GM12878 (cell line): ENCODE results near the gene CDCA7. TPM values are rescaled to one million over a fixed set of nuclear protein-coding genes. Genes with fewer than 3 reads are reported as not detected.
"Not testable (repeated sequence)": the region's sequence is repeated elsewhere in the genome, so short reads cannot be mapped to it uniquely, and the experiment has no call there.

Experiments used
- ATAC-seq: fragments of 200-7000 bp; cut with Tn5 transposase; 3 replicates; pipeline ENCODE4 v1.9.1; 2020; ENCODE audit warnings: mild to moderate bottlenecking, moderate library complexity
- BruUV-seq: library from RNA; stranded (reverse); fragments of 400-500 nt; replicated peaks from 2 replicates; lab custom pipeline; 2021; lab: Mats Ljungman, UMichigan
- CTCF ChIA-PET: fragments of 300-600 bp; sonication (Branson Sonifier 250); formaldehyde crosslinking; extraction: SDS; loops from one replicate; lab custom pipeline; 2021; ENCODE audit warnings: inconsistent platforms; lab: Yijun Ruan, JAX
- POLR2A ChIA-PET: fragments of 350-600 bp; formaldehyde crosslinking; extraction: SDS; loops from one replicate; lab custom pipeline; 2021; ENCODE audit warnings: inconsistent platforms; lab: Charles Lee
- RAD21 ChIA-PET: fragments of 300-600 bp; sonication (Branson Sonifier 250); formaldehyde crosslinking; loops from one replicate; lab custom pipeline; 2023; ENCODE audit warnings: antibody characterized with exemption; ENCODE audit not compliant: unreplicated experiment; lab: Charles Lee
- SMC1A ChIA-PET: fragments of 300-600 bp; sonication (Branson Sonifier 250); formaldehyde crosslinking; loops from one replicate; lab custom pipeline; 2023; ENCODE audit not compliant: unreplicated experiment, uncharacterized antibody; lab: Charles Lee
- DNase-seq: peaks from one replicate; pipeline ENCODE4 v3.0.0-alpha.2; 2011; ENCODE audit warnings: low read depth, low spot score
- FAIRE-seq: peaks from 3 replicates; lab custom pipeline; 2011; peaks lifted over from hg19 to GRCh38; lab: Jason Lieb, UNC
- H2AFZ ChIP-seq: 2 replicates; pipeline ENCODE4 v1.6.0; 2011; ENCODE audit warnings: low read depth, low read length, control low read depth; ENCODE audit not compliant: control insufficient read depth
- H3K27ac ChIP-seq: 2 replicates; pipeline ENCODE4 v1.5.1; 2011; ENCODE audit warnings: control low read depth; ENCODE audit not compliant: control insufficient read depth, insufficient read depth
- H3K27me3 ChIP-seq, 2 experiments: replicated peaks in 1 of 2; 2 replicates each; pipeline versions ENCODE4 v1.6.0 to v1.6.1; 2011; ENCODE audit warnings: low read length in 1 of 2; ENCODE audit not compliant: control insufficient read depth in 2 of 2, insufficient read depth in 2 of 2
- H3K36me3 ChIP-seq, 2 experiments: 2 replicates each; pipeline ENCODE4 v1.5.1; 2011; ENCODE audit warnings: low read length in 1 of 2; ENCODE audit not compliant: control insufficient read depth in 2 of 2, insufficient read depth in 2 of 2
- H3K4me1 ChIP-seq: 2 replicates; pipeline ENCODE4 v1.6.1; 2011; ENCODE audit warnings: mild to moderate bottlenecking, low read length, moderate library complexity, mixed read lengths; ENCODE audit not compliant: control insufficient read depth, insufficient read depth
- H3K4me2 ChIP-seq: 2 replicates; pipeline ENCODE4 v1.6.0; 2011; ENCODE audit warnings: control low read depth; ENCODE audit not compliant: control insufficient read depth, insufficient read depth
- H3K4me3 ChIP-seq: fragments of 200-600 bp; sonication (generic); 2 replicates; pipeline ENCODE4 v1.5.1; 2016
- H3K79me2 ChIP-seq: 2 replicates; pipeline ENCODE4 v1.6.0; 2011; ENCODE audit warnings: low read length; ENCODE audit not compliant: control insufficient read depth, insufficient read depth
- H3K9ac ChIP-seq: 2 replicates; pipeline ENCODE4 v1.8.0; 2011; ENCODE audit warnings: low read length, control low read depth, mixed read lengths; ENCODE audit not compliant: control insufficient read depth, insufficient read depth
- H3K9me3 ChIP-seq: replicated peaks from 3 replicates; pipeline ENCODE4 v1.5.1; 2011; ENCODE audit warnings: mild to moderate bottlenecking, low read length; ENCODE audit not compliant: control insufficient read depth, insufficient read depth
- H4K20me1 ChIP-seq: 2 replicates; pipeline ENCODE4 v1.6.0; 2011; ENCODE audit not compliant: control insufficient read depth, insufficient read depth
- CEBPB ChIP-seq, 2 experiments: fragments of 150-350 bp in 1 of 2; IDR thresholded peaks; 2 replicates each; pipeline ENCODE4 v1.6.1; 2012 to 2014; ENCODE audit warnings: low read depth in 2 of 2, low read length in 2 of 2, borderline replicate concordance in 1 of 2, inconsistent platforms in 1 of 2
- CHD4 ChIP-seq: fragments of 200-600 bp; sonication (generic); IDR thresholded peaks from 2 replicates; pipeline ENCODE4 v1.6.1; 2016; ENCODE audit warnings: mild to moderate bottlenecking
- GATAD2B ChIP-seq: fragments of 450-650 bp; conservative IDR thresholded peaks from 2 replicates; pipeline ENCODE4 v1.6.1; 2017; ENCODE audit warnings: low read depth, mild to moderate bottlenecking, moderate library complexity
- NR2C2 ChIP-seq: IDR thresholded peaks from 2 replicates; pipeline ENCODE4 v1.6.1; 2011; ENCODE audit warnings: borderline replicate concordance, low read depth; ENCODE audit not compliant: control insufficient read depth, insufficient read length
- POLR2AphosphoS5 ChIP-seq: IDR thresholded peaks from 2 replicates; pipeline ENCODE4 v1.6.1; 2011; ENCODE audit warnings: mild to moderate bottlenecking, low read length, inconsistent platforms
- STAT1 ChIP-seq: fragments of 450-650 bp; conservative IDR thresholded peaks from 2 replicates; pipeline ENCODE4 v1.6.1; 2014; ENCODE audit warnings: antibody characterized with exemption, mild to moderate bottlenecking
- ZNF592 ChIP-seq: fragments of 450-650 bp; IDR thresholded peaks from 2 replicates; pipeline ENCODE4 v1.6.1; 2017; ENCODE audit warnings: mild to moderate bottlenecking, moderate library complexity
- WGBS: methylation state at CpG from one replicate; pipeline ENCODE4 v1.1.6; 2016; ENCODE audit warnings: low lambda C conversion rate; ENCODE audit not compliant: insufficient replicate concordance, insufficient coverage; ENCODE audit errors: missing lambda C conversion rate; 5-methylcytosine and 5-hydroxymethylcytosine counted together
- in situ Hi-C: fragments of 300-500 bp; cut with MboI; formaldehyde crosslinking; loops from 9 replicates; pipeline ENCODE4 v1.14.3; 2018; ENCODE audit warnings: mixed read lengths
- intact Hi-C: fragments of 100-400 bp; cut with micrococcal nuclease; formaldehyde crosslinking; loops from one replicate; pipeline ENCODE4 v1.14.2; 2022; ENCODE audit not compliant: unreplicated experiment
- polyA plus RNA-seq, 11 experiments: library from polyadenylated mRNA; depleted of rRNA in 4 of 11; unstranded in 6 of 11; stranded (reverse) in 5 of 11; fragments of >200 nt; fragmentation: Nextera tagmentation in 4 of 11; fragmentation: Illumina TruSeq in 1 of 11; extraction: Ambion mirVana in 4 of 11; extraction: Trizol in 1 of 11; gene quantifications; 1 replicate in 1 of 11; 2 replicates in 10 of 11; pipeline versions ENCODE4 v1.2.1 to v1.2.3, GENCODE V29; 2011 to 2016; ENCODE audit warnings: inconsistent platforms in 2 of 11, missing spikeins in 2 of 11, low read depth in 1 of 11
- total RNA-seq, 4 experiments: library from RNA; depleted of rRNA in 3 of 4; stranded (reverse); fragments of >200 nt in 3 of 4; fragmentation: Illumina TruSeq in 1 of 4; extraction: Trizol in 1 of 4; gene quantifications; 2 replicates each; pipeline versions ENCODE4 v1.2.1 to v1.2.3, GENCODE V29; 2013 to 2021
- TF ChIP-seq, protein P1 (sequence below): fragments of 450-650 bp; IDR thresholded peaks from 2 replicates; pipeline ENCODE4 v1.6.1; 2014; ENCODE audit warnings: mild to moderate bottlenecking

CDCA7 gene
- total and polyA plus RNA-seq, 10 of the 15 experiments (the other 5 are each of a cell fraction or from before 2014, with no cell fraction given), result 23.5 to 71.3 (median 40.8) TPM

DNA sequence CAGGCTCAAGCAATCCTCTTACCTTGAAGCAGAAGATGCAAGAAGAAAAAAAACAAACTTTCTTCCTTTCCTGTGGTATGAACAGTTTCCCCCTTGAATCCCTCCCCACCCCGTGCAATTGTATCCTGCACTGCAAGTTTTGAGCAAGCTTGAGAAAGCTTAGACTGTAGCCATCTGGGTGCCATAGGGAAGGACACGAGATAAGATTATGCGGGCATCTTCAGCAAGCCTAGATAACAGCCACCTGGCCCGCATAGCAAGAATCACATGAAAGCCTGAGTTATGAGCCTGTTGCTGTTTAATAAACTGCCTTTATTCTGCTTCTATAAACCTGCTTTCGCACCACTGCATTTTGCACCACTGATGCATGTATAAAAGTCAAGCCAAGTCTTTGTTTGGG, 27.3 kb upstream of the CDCA7 start:
- intact Hi-C loops (no loop called here), in situ Hi-C loops (no loop called here)
- no peak for DNase-seq
- ChIA-PET POLR2A (no interaction called here), CTCF (interaction anchor here (0.8 to 1.5 kb wide), 2 partner anchors 75 to 97 kb away, joined by 4 to 5 read pairs; no protein-coding TSS in a partner anchor), SMC1A (interaction anchor here (1.1 kb wide), 1 partner anchor 38 kb away, joined by 3 read pairs; no protein-coding TSS in a partner anchor), RAD21 (no interaction called here)
- Histone ChIP-seq H3K4me2 (no peak overlapping the region), H3K27ac (no peak overlapping the region), H3K9ac (no peak overlapping the region), H2AFZ (no peak overlapping the region), H3K4me3 (no peak overlapping the region), H3K4me1 (no peaks in the 10 kb centered on the region), H3K36me3 (no peaks in the 10 kb centered on the region), H4K20me1 (no peaks in the 10 kb centered on the region), H3K9me3 (no peaks in the 10 kb centered on the region; the same call in 1 of the 3 replicates), H3K27me3 (no peaks in the 10 kb centered on the region), H3K79me2 (no peaks in the 10 kb centered on the region)
- no peak for TF ChIP-seq NR2C2
- TF ChIP-seq ZNF592, result no peak
- no peak for TF ChIP-seq POLR2AphosphoS5
- TF ChIP-seq GATAD2B, result no peak
- TF ChIP-seq CHD4, result no peak
- no peak for TF ChIP-seq STAT1
- no peak for TF ChIP-seq CEBPB (IDR thresholded peaks at IDR 0.05; ENCODE audit: borderline replicate concordance in 1 of 2, low read depth in 2 of 2, low read length in 2 of 2)
- TF ChIP-seq, protein P1, sequence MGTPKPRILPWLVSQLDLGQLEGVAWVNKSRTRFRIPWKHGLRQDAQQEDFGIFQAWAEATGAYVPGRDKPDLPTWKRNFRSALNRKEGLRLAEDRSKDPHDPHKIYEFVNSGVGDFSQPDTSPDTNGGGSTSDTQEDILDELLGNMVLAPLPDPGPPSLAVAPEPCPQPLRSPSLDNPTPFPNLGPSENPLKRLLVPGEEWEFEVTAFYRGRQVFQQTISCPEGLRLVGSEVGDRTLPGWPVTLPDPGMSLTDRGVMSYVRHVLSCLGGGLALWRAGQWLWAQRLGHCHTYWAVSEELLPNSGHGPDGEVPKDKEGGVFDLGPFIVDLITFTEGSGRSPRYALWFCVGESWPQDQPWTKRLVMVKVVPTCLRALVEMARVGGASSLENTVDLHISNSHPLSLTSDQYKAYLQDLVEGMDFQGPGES, result no peak
- WGBS, result 12% methylated on average over 5 of the region's 5 CpGs
- no TSS peak for BruUV-seq
- no peak for ATAC-seq
- no peak for FAIRE-seq

DNA sequence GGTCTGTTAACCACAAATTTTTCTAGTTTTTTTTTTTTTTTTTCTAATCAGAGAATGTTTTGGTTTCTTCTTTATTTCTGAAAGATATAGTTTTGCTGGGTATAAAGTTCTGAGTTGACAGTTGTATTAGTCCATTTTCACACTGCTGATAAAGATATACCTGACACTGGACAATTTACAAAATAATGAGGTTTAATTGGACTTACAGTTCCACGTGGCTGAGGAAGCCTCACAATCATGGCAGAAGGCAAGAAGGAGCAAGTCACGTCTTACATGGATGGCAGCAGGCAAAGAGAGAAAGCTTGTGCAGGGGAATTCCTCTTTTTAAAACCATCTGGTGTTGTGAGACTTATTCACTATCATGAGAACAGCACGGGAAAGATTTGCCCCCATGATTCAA, 21.7 kb upstream of the CDCA7 start:
- intact Hi-C loops, H3K36me3 ChIP-seq, RAD21 ChIA-PET, in situ Hi-C loops, H3K27ac ChIP-seq, H3K4me3 ChIP-seq, DNase-seq, FAIRE-seq, H3K27me3 ChIP-seq, H4K20me1 ChIP-seq, H3K4me1 ChIP-seq, H3K4me2 ChIP-seq, ATAC-seq, H3K9ac ChIP-seq, BruUV-seq, SMC1A ChIA-PET, POLR2A ChIA-PET, H3K79me2 ChIP-seq, H2AFZ ChIP-seq, CTCF ChIA-PET, H3K9me3 ChIP-seq: not testable (repeated sequence)
- WGBS, result 26% methylated on average over 3 of the region's 3 CpGs
